Measurements from ENCODE around the gene PPP4R3A.

GRCh38 chr14:91419451-91419850 lies 90.7 kb downstream of the PPP4R3A start:
- TF ChIP-seq POLR2A (IDR thresholded peaks at IDR 0.05) (no peak), CTCF (IDR thresholded peaks at IDR 0.05) (no peak)

Measured in testis (tissue), 2 donors.